HL-60/S4 treated with phorbol 12-myristate 13-acetate at 8.2 ng/mL for 4 days and 3 days (cell line): ENCODE data around the gene IL3RA.
"Not testable (repeated sequence)": the region's sequence is repeated elsewhere in the genome, so short reads cannot be mapped to it uniquely, and the experiment has no call there.

ENCODE experiments used
- in situ Hi-C: fragments of 300-500 bp; cut with MboI; formaldehyde crosslinking; loops from 2 replicates; pipeline ENCODE4 v1.15.0; 2022; ENCODE audit warnings: low sequenced_read_pairs

The IL3RA gene

DNA sequence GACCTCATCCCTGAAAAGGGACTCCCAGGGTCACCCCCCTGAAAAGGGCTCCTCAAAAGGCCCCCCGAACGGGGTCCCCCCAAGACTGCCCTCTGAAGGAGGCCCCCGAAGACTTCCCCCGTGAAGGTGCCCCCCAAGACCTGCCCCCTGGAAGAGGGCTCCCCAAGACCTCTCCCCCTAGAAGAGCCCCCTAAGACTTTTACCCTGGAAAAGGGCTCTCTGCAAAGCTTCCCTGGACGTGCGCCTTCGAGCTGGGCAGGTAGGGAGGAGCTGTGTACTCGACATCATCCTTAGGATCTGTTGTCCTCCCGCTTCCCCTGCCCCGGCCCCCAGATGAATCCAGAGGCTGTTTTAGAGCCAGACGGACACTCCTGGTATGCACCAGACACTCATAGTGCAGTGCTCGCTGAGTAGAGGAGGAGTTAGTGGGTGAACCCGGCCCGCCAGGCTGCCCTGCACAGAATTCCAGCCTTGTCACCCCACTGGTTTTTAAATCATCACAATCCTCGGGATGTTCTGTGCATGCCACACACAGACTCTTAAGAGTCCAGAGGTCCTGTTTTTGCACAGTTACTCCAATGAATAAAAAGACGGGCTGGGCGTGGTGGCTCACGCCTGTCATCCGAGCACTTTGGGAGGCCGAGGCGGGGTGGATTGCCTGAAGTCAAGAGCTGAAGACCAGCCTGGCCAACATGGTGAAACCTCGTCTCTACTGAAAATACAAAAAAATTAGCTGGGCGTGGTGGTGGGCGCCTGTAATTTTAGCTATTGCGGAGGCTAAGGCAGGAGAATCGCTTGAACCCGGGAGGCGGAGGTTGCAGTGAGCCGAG, 61.1 kb downstream of the IL3RA start:
- in situ Hi-C loops, result no loop called here

DNA sequence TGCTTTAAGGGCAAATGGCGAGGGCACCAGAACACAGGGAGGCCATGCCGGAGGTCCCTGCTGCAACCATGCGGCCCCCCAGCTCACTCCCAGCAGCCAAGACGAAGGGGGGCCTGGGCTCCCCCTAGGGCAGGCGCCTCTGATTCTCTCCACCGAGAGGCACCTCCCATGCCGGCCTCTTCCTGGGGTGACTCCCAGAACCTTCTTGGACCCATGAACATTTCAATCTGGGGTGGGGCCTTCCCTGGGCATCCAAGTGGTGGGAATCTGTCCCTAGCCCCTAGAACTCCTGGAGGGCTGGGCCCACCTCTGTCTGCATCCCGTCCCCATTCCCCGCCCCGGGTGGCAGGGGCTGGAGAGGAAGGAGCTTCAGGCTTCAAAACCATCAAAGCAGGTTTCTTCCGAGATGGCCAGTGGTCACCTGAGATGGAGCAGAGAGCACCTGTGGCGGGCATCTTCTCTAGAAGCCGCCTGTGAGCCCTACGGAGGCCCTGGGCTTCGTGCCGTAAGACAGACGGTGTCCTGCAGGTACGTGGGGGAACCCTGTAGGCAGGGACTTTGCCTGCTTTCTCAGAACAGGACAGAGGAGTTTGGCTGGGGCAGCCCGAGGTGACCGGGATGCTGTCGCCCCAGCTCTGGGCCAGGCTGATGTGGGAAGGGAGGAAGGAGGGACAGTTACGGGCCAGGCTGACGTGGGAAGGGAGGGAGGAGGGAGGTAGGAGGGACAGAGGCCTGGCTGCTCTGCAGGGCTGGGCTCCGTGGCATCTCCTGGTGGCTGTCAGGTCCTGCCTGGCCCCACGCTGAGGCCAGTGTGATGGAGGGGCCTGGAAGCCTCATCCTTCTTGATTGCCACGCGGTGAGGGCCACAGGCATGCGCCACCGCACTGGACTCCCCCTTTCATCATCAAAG, 62.1 kb downstream of the IL3RA start:
- in situ Hi-C loops, result no loop called here

DNA sequence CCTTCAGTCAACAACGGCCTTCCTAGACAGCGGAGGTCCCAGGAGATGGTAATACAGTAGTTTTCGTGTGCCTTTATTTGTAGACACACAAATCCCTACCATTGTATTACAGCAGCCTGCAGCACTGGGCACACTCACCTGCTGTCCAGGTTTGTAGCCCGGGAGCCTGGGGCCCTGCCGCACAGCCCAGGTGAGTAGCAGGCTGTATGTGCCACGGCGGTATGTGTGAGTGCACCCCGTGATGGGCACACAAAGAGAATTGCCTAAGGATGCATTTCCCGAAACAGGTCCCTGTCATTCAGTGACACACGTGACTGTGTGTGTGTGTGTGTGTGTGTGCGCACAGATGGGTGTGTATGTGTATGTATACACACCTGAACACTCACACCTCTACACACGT, 63.5 kb downstream of the IL3RA start:
- in situ Hi-C loops, result no loop called here

DNA sequence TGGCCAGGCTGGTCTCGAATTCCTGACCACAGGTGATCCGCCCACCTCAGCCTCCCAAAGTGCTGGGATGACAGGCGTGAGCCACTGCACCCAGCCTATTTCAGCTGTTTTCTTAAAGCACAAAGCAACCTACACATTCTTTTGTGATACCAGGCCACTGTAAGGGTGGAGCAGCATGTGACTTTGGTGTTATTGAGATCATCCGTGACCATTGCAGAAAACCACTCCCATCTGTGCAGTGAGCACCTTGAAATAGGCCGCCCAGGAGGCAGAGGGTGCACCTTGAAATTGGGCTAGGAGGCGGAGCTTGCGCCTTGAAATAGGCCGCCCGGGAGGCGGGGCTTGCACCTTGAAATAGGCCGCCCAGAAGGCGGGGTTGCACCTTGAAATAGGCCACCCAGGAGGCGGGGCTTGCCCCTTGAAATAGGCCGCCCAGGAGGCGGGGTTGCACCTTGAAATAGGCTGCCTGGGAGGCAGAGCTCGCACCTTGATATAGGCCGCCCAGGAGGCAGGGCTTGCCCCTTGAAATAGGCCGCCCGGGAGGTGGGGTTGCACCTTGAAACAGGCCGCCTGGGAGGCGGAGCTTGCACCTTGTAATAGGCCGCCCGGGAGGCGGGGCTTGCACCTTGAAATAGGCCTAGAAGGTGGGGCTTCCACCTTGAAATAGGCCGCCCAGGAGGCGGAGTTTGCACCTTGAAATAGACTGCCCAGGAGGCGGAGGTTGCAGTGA, 64.3 kb downstream of the IL3RA start:
- in situ Hi-C loops, result no loop called here

DNA sequence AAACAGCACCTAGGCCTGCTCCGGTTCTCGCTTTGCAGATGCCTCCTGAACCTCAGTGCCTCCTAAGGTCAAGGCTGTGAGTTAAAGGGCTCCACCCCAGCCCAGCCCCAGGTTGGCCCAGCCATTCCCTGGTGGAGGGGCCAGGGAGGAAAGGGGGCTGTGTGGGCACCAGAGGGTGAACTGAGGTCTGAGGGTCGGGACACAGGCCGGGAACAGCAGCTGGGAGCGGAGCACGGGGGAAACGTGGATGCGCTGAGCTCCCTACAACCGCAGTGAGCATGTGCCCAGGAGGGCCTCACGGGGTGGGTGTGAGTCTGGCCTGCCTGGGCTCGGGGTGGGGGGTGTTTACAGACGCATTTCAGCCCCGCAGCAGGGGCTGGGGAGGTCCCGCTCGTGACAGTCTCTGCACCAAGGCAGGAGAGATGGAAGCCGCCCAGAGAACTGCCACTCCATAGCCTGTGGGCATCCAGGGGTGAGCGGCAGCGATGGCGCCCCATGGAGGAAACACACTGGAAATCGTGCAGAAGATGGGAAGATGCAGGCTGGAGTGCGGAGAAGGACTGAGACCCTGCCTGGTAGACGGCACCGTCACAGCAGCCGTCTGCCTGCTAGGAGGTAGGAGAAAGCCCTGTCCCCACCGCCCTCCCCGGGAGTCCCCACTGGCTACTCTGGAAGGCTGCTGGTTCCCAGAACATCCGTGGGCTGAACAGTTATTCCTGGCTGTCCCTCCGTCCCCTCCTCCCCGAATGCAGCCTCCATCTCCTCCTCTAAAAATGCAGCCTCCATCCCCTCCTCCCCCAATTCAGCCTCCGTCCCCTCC, 65.2 kb downstream of the IL3RA start:
- in situ Hi-C loops, result no loop called here

DNA sequence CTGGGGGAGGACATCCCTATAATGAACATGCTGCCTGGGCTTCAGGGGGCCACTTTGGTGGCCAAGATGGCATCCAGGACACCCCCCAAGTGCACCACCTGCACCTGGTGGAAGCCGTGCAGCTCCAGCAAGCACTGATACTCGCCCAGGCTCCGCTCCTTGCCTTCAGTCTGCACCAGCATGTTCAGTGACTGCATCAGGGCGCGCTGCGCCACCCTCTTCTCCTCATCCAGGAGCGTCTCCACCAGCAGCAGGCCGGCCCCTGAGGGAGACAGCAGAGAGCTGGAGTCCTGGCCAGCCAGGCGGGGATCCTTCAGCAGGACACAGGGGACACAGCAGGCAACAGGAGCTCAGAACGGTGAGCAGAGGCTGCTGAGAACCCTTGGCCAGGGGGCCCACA, 66.6 kb downstream of the IL3RA start:
- in situ Hi-C loops, result no loop called here

DNA sequence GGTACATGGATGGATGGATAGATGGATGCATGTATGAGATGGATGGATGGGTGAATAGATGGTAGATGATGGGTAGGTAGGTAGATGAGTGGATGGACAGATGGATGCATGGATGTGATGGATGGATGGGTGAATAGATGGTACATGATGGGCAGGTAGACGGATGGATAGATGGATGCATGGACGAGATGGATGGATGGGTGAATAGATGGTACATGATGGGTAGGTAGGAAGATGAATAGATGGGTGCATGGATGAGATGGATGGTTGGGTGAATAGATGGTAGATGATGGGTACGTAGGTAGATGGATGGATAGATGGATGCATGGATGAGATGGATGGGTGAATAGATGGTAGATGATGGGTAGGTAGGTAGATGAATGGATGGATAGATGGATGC, 67.3 kb downstream of the IL3RA start:
- in situ Hi-C loops, result not testable (repeated sequence)

DNA sequence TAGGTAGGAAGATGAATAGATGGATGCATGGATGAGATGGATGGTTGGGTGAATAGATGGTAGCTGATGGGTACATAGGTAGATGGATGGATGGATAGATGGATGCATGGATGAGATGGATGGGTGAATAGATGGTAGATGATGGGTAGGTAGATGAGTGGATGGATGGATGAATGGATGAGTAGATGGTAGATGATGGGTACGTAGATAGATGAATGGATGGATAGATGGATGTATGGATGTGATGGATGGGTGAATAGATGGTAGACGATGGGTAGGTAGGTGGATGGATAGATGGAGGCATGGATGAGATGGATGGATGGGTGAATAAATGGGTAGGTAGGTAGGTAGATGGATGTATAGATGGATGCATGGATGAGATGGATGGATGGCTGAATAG, 69.2 kb downstream of the IL3RA start:
- in situ Hi-C loops, result not testable (repeated sequence)

DNA sequence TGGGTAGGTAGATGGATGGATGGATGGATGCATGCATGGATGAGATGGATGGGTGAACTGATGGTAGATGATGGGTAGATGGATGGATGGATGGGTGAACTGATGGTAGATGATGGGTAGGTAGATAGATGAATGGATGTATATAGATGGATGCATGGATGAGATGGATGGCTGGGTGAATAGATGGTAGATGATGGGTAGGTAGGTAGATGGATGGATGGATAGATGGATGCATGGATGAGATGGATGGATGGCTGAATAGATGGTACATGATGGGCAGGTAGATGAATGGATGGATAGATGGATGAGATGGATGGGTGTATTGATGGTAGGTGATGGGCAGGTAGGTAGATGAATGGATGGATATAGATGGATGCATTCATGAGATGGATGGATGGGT, 70.5 kb downstream of the IL3RA start:
- in situ Hi-C loops, result no loop called here

DNA sequence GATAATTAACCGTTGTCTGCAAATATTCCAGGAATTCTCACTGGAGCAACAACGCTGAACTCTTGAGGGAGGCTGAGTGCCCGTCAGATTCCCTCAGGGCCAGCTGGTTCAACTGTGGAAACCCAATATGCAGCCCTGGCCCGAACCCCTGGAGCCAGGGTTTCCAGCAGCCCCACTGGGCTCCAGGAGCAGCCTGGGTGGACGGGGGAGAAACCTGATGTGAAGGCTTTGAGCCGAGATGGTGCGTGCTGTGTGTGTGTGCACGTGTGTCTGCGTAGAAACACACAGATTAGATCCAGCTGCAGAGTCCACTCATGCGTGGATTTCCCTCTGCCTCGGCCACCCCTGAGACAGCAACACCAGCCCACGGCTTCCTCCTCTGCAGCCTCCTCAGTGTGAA, 74.7 kb downstream of the IL3RA start:
- in situ Hi-C loops, result no loop called here

DNA sequence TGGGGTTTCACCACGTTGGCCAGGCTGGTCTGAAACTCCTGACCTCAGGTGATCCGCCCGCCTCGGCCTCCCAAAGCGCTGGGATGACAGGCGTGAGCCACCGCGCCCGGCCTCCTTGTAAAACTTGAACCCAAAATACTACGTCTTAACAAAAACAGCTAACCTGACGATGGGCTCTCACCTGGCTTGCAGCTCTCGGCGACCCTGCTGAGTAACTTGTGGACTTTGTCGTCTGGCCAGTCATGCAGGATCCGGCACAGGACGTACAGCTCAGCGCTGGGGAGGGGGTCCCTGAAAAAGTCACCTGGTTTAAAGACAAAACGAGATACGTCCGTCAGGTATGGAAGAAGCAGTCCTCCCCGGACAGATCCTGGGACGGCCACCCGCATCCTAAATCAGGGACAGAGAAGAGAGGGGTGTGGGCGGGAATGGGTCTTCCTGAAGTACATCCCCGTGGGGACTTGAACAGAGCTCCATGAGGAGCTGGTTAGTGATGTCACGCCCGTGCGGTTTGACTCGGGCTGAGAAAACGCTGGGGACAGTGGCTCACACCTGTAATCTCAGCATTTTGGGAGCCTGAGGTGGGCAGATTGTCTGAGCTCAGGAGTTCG, 76.1 kb downstream of the IL3RA start:
- in situ Hi-C loops, result no loop called here

DNA sequence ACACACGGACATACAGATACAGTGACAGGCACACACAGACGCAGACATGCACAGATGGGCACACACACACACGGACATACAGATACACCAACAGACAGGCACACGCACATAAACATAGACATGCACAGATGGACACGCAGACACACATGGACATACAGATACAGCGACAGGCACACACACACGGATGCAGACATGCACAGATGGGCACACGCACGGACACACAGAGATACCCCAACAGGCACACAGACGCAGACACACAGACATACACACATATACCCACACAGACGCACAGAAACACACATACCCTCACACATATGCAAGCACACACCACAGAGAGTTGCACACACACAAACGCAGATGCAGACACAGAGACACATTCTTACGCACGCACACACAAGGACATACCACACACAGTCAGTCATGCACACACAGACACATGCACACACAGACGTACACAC, 79.8 kb downstream of the IL3RA start:
- in situ Hi-C loops, result no loop called here

DNA sequence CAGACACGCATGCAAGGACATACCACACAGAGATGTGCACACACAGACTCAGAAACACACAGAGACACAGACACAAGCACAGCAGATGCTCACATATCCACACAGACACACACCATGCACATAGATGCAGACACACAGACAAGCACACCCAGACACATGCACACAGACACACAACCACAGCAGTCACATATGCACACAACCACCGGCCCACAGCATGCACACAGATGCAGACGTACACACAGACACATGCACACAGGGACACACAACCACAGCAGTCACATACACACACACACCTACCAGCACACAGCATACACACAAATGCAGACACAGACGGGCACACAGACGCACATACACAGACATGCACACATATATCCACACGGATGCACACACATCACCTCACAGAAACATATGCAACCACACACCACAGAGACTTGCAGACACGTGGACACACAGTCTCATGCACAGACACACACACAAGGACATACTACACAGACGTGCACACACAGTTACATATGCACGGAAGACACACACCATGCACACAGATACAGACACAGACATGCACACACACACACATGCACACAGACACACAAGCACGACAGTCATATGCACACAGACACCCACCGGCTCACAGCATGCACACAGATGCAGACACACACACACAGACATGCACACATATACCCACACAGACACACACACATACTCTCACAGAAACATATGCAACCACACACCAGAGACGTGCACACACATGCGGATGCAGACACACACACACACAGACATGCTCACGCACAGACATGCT, 80.6 kb downstream of the IL3RA start:
- in situ Hi-C loops, result no loop called here

DNA sequence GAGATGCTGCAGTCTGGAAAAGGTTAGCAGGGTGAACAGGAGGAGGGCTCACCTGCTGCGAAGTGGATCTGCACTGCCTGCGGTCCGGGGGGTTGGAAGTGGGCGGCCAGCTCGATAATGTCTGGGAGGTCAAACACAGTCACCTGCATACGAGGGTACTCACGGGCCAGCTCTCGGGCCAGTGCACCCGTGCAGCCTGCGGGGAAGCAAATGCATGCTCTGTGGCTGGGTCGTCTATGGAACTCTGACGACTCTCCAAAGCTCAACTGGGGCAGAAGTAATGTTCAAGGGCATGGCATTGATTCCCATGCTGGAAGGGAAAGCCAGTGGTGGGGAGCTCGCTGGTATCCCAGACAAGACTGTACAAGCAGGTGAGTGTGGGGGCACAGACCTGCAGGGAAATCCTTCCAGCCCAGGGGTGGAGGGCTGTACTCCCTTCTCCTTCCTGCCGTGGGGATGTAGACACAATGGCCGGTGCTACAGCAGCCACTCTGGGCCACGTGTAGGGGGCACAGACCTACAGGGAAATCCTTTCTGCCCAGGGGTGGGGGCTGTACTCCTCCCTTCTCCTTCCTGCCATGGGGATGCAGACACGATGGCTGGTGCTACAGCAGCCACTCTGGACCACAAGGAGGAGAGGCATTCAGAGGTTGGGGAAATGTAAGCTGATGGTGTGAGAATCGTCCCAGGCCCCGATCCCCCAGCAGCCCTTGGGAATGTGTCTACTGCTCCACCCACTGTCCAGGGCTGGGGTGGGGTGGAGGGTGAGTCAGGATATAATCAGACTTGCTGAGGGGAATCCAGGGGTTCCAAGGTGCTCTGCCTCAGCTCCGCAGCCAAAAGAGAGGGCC, 81.6 kb downstream of the IL3RA start:
- in situ Hi-C loops, result no loop called here

DNA sequence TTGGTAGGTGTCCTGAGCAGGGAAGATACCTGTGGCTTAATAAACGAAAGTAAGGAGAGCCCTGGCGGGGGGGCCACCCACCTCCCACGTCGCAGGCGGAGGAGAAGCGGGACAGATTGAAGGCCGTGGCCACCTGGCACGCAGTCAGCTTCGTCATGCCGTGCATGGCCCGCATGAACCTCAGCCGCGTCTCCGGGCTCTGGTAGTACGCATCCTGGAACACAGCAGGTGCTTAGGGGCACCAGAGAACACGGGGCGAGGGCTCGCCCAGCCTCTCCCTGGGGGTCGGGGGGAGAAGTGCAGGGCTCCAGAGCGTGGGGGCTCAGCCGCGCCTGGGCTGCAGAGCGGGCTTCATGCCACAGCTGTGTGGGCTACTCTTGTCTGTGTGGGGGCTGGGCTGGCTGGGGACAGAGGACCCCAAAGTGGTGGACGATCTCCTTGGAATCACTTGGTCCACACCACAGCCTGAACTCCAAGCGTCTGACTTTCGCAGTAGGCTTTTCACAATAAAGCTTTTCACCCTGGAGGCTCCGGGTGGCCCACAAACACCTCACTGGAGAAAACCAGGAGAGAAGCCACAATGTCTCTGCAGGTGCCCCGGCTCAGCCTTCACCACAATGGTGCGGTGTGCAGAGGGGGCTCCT, 82.4 kb downstream of the IL3RA start:
- in situ Hi-C loops, result no loop called here

DNA sequence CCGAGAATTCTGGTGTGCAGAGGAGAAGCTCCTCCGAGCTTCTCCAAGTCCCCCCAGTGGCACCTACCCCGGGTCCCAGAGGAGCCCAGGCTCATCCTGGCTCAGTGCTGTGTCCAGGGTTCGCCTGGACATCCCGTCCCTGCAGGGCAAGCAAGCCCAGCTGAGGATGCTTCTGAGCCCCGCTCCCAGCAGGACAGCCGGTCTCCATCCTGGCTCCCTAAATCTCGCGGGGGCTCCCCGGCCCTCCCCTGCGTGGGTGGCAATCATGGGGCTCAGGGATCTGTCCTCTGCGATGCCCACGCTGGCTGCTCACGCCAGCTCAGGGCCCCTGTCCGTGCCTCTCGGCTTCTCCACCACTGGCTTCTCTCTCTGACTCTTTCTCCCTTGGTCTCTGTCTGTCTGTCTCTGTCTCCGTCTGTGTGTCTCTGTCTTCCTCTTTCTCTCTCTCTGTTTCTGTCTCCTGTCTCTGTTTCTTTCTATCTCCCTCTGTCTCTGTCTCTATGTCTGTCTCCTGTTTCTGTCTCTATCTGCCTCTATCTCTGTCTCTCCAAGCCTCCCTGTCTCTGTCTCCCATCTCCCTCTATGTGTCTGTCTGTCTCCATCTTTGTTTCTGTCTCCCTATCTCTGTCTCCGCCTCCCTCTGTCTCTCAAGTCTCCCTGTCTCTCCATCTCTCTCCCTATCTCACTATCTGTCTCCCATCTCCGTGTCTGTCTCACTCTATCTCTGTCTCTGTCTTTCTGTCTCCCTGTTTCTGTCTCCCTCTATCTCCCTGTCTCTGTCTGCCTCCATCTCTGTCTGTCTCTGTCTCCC, 83.2 kb downstream of the IL3RA start:
- in situ Hi-C loops, result no loop called here

DNA sequence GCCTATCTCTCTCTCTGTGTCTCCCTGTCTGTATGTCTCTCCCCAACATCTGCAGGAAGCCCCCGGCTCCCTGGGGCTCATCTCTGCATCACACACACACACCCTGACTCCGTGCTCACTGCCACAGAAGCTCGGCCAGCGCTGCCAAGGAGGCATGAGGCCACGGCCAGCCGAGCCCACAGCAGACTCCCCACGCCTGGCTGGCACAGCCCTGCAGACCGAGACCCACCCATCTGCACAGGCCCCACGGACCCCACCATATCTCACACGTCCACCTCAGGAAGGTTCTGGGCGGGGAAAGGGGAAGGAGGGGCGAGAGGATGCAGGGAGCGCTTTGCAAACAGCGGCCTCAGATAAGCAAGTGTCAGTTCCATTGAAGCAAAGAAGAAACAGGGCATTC, 83.8 kb downstream of the IL3RA start:
- in situ Hi-C loops, result no loop called here
